HEK293 (cell line): Measurements from ENCODE around the gene VEGFA.

ENCODE experiments used
- KLF16 ChIP-seq: fragments of 450-650 bp; formaldehyde crosslinking; IDR thresholded peaks from 2 replicates; pipeline ENCODE4 v1.5.1; 2017; ENCODE audit warnings: missing biosample characterization, missing genetic modification characterization
- OSR2 ChIP-seq: fragments of 450-650 bp; formaldehyde crosslinking; IDR thresholded peaks from 2 replicates; pipeline ENCODE4 v1.5.1; 2016; ENCODE audit warnings: missing biosample characterization, missing genetic modification characterization
- PBX3 ChIP-seq: sonication (generic); formaldehyde crosslinking; IDR thresholded peaks from 2 replicates; pipeline ENCODE4 v1.8.1; 2022; ENCODE audit warnings: mild to moderate bottlenecking, moderate library complexity, missing genetic modification reagents
- PRDM1 ChIP-seq: fragments of 450-650 bp; formaldehyde crosslinking; IDR thresholded peaks from 2 replicates; pipeline ENCODE4; 2016; ENCODE audit warnings: missing biosample characterization, missing genetic modification characterization
- ZBTB44 ChIP-seq: fragments of 450-650 bp; IDR thresholded peaks from 2 replicates; pipeline ENCODE4 v1.5.1; 2018; ENCODE audit warnings: missing biosample characterization, mild to moderate bottlenecking, missing genetic modification characterization
- ZNF157 ChIP-seq: fragments of 450-650 bp; formaldehyde crosslinking; IDR thresholded peaks from 2 replicates; pipeline ENCODE4 v1.5.1; 2016; ENCODE audit warnings: missing biosample characterization, missing genetic modification characterization
- ZNF16 ChIP-seq: fragments of 450-650 bp; formaldehyde crosslinking; IDR thresholded peaks from 2 replicates; pipeline ENCODE4 v1.5.1; 2016; ENCODE audit warnings: low read depth, missing biosample characterization, missing genetic modification characterization
- ZNF24 ChIP-seq: fragments of 450-650 bp; formaldehyde crosslinking; IDR thresholded peaks from 2 replicates; pipeline ENCODE4 v1.5.1; 2016; ENCODE audit warnings: missing biosample characterization, missing genetic modification characterization
- ZNF248 ChIP-seq: fragments of 450-650 bp; formaldehyde crosslinking; IDR thresholded peaks from 2 replicates; pipeline ENCODE4 v1.5.1; 2017; ENCODE audit warnings: missing biosample characterization, missing genetic modification characterization
- ZNF302 ChIP-seq: fragments of 450-650 bp; formaldehyde crosslinking; IDR thresholded peaks from 2 replicates; pipeline ENCODE4 v1.5.1; 2016; ENCODE audit warnings: missing biosample characterization, missing genetic modification characterization, low read depth
- ZNF335 ChIP-seq: fragments of 450-650 bp; formaldehyde crosslinking; conservative IDR thresholded peaks from 2 replicates; pipeline ENCODE4 v1.5.1; 2016; ENCODE audit warnings: missing biosample characterization, missing genetic modification characterization
- ZNF354C ChIP-seq: fragments of 450-650 bp; formaldehyde crosslinking; IDR thresholded peaks from 2 replicates; pipeline ENCODE4 v1.5.1; 2016; ENCODE audit warnings: missing biosample characterization, missing genetic modification characterization, low read depth, borderline replicate concordance
- ZNF398 ChIP-seq: fragments of 450-650 bp; formaldehyde crosslinking; IDR thresholded peaks from 2 replicates; pipeline ENCODE4 v1.5.1; 2017; ENCODE audit warnings: missing biosample characterization, missing genetic modification characterization
- ZNF423 ChIP-seq: fragments of 450-650 bp; formaldehyde crosslinking; IDR thresholded peaks from 2 replicates; pipeline ENCODE4 v1.5.1; 2016; ENCODE audit warnings: missing biosample characterization, missing genetic modification characterization
- ZNF426 ChIP-seq: fragments of 450-650 bp; formaldehyde crosslinking; IDR thresholded peaks from 2 replicates; pipeline ENCODE4 v1.5.1; 2017; ENCODE audit warnings: missing biosample characterization, missing genetic modification characterization, mild to moderate bottlenecking, inconsistent platforms, moderate library complexity
- ZNF48 ChIP-seq: fragments of 450-650 bp; formaldehyde crosslinking; IDR thresholded peaks from 2 replicates; pipeline ENCODE4 v1.5.1; 2016; ENCODE audit warnings: missing biosample characterization, missing genetic modification characterization
- ZNF530 ChIP-seq: fragments of 450-650 bp; formaldehyde crosslinking; IDR thresholded peaks from 2 replicates; pipeline ENCODE4 v1.5.1; 2016; ENCODE audit warnings: low read depth, missing biosample characterization, missing genetic modification characterization
- ZNF548 ChIP-seq: fragments of 450-650 bp; formaldehyde crosslinking; IDR thresholded peaks from 2 replicates; pipeline ENCODE4 v1.5.1; 2016; ENCODE audit warnings: missing biosample characterization, missing genetic modification characterization
- ZNF555 ChIP-seq: fragments of 450-650 bp; formaldehyde crosslinking; conservative IDR thresholded peaks from 2 replicates; pipeline ENCODE4 v1.5.1; 2017; ENCODE audit warnings: missing biosample characterization, mild to moderate bottlenecking, missing genetic modification characterization, inconsistent platforms
- ZNF558 ChIP-seq: fragments of 450-650 bp; formaldehyde crosslinking; IDR thresholded peaks from 2 replicates; pipeline ENCODE4 v1.5.1; 2016; ENCODE audit warnings: missing biosample characterization, missing genetic modification characterization
- ZNF560 ChIP-seq: fragments of 450-650 bp; formaldehyde crosslinking; IDR thresholded peaks from 2 replicates; pipeline ENCODE4 v1.5.1; 2017; ENCODE audit warnings: missing biosample characterization, missing genetic modification characterization, borderline replicate concordance
- ZNF571 ChIP-seq: fragments of 450-650 bp; formaldehyde crosslinking; IDR thresholded peaks from 2 replicates; pipeline ENCODE4 v1.5.0; 2017; ENCODE audit warnings: missing biosample characterization, missing genetic modification characterization
- ZNF692 ChIP-seq: fragments of 450-650 bp; formaldehyde crosslinking; IDR thresholded peaks from 2 replicates; pipeline ENCODE4 v1.5.1; 2016; ENCODE audit warnings: missing biosample characterization, missing genetic modification characterization
- ZNF701 ChIP-seq: fragments of 450-650 bp; formaldehyde crosslinking; IDR thresholded peaks from 2 replicates; pipeline ENCODE4 v1.5.1; 2016; ENCODE audit warnings: missing biosample characterization, missing genetic modification characterization
- ZNF707 ChIP-seq: fragments of 450-650 bp; formaldehyde crosslinking; IDR thresholded peaks from 2 replicates; pipeline ENCODE4 v1.5.1; 2016; ENCODE audit warnings: missing biosample characterization, missing genetic modification characterization
- ZNF768 ChIP-seq: fragments of 450-650 bp; formaldehyde crosslinking; IDR thresholded peaks from 2 replicates; pipeline ENCODE4 v1.5.1; 2018; ENCODE audit warnings: missing biosample characterization, mild to moderate bottlenecking, missing genetic modification characterization
- ZNF837 ChIP-seq: fragments of 450-650 bp; formaldehyde crosslinking; IDR thresholded peaks from 2 replicates; pipeline ENCODE4 v1.5.1; 2016; ENCODE audit warnings: missing biosample characterization, missing genetic modification characterization
- ZSCAN5A ChIP-seq: fragments of 450-650 bp; formaldehyde crosslinking; IDR thresholded peaks from 2 replicates; pipeline ENCODE4 v1.5.1; 2016; ENCODE audit warnings: missing biosample characterization, missing genetic modification characterization
- TF ChIP-seq, protein P1 (sequence below): fragments of 450-650 bp; formaldehyde crosslinking; IDR thresholded peaks from 2 replicates; pipeline ENCODE4 v1.5.1; 2016; ENCODE audit warnings: missing biosample characterization, missing genetic modification characterization, borderline replicate concordance
- TF ChIP-seq, protein P2 (sequence below): fragments of 450-650 bp; formaldehyde crosslinking; IDR thresholded peaks from 2 replicates; pipeline ENCODE4 v1.5.1; 2016; ENCODE audit warnings: missing biosample characterization, missing genetic modification characterization, low read depth

VEGFA gene

GRCh38 chr6:43723737-43724295 lies 46.2 kb upstream of the VEGFA start (continued):
- peak; percentile 67 for TF ChIP-seq ZNF335
- TF ChIP-seq KLF16: peak; percentile 33; the same call in 1 of the 2 replicates
- no peak for TF ChIP-seq ZNF701
- TF ChIP-seq ZNF248 (tag by site-specific recombination): no peak
- TF ChIP-seq ZNF768 (tag by site-specific recombination): no peak
- TF ChIP-seq ZNF157 (tag by site-specific recombination): no peak
- TF ChIP-seq ZNF426 (tag by site-specific recombination): no peak
- TF ChIP-seq ZNF423: peak; percentile 59; the same call in 1 of the 2 replicates
- no peak for TF ChIP-seq ZNF558
- TF ChIP-seq ZNF707 (tag by site-specific recombination): no peak
- no peak for TF ChIP-seq ZNF548
- TF ChIP-seq, protein P1, sequence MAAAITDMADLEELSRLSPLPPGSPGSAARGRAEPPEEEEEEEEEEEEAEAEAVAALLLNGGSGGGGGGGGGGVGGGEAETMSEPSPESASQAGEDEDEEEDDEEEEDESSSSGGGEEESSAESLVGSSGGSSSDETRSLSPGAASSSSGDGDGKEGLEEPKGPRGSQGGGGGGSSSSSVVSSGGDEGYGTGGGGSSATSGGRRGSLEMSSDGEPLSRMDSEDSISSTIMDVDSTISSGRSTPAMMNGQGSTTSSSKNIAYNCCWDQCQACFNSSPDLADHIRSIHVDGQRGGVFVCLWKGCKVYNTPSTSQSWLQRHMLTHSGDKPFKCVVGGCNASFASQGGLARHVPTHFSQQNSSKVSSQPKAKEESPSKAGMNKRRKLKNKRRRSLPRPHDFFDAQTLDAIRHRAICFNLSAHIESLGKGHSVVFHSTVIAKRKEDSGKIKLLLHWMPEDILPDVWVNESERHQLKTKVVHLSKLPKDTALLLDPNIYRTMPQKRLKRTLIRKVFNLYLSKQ: no peak
- TF ChIP-seq ZNF530 (tag by site-specific recombination): no peak
- TF ChIP-seq ZNF837 (tag by site-specific recombination): no peak
- no peak for TF ChIP-seq ZNF571 (tag by site-specific recombination)
- TF ChIP-seq ZSCAN5A: no peak
- TF ChIP-seq ZNF16 (tag by site-specific recombination): no peak
- TF ChIP-seq ZNF560: no peak
- TF ChIP-seq ZNF302 (tag by site-specific recombination): no peak
- TF ChIP-seq ZNF48: no peak
- no peak for TF ChIP-seq ZNF555 (tag by site-specific recombination)
- TF ChIP-seq PRDM1: no peak
- TF ChIP-seq PBX3 (CRISPR knock-in tag): no peak
- TF ChIP-seq ZNF398 (tag by site-specific recombination): no peak
- TF ChIP-seq ZNF24 (tag by site-specific recombination): 0 out of 2 replicates have a peak, but pooled peaks have one; percentile 15
- TF ChIP-seq OSR2 (tag by site-specific recombination): no peak
- TF ChIP-seq ZNF354C (tag by site-specific recombination): no peak
- no peak for TF ChIP-seq ZBTB44
- TF ChIP-seq, protein P2, sequence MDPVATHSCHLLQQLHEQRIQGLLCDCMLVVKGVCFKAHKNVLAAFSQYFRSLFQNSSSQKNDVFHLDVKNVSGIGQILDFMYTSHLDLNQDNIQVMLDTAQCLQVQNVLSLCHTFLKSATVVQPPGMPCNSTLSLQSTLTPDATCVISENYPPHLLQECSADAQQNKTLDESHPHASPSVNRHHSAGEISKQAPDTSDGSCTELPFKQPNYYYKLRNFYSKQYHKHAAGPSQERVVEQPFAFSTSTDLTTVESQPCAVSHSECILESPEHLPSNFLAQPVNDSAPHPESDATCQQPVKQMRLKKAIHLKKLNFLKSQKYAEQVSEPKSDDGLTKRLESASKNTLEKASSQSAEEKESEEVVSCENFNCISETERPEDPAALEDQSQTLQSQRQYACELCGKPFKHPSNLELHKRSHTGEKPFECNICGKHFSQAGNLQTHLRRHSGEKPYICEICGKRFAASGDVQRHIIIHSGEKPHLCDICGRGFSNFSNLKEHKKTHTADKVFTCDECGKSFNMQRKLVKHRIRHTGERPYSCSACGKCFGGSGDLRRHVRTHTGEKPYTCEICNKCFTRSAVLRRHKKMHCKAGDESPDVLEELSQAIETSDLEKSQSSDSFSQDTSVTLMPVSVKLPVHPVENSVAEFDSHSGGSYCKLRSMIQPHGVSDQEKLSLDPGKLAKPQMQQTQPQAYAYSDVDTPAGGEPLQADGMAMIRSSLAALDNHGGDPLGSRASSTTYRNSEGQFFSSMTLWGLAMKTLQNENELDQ (tag by site-specific recombination): no peak
- peak; percentile 86 for TF ChIP-seq ZNF692 (tag by site-specific recombination)
